NCI-H2029 treated with DMSO at 0.1 percent for 48 hours (cell line): ENCODE results near the gene CCNY.
A peak's percentile ranks its signal among the peaks of the same experiment; 100 is the strongest.

ENCODE experiments used
- DNase-seq: peaks from one replicate; lab custom pipeline; 2025; lab: John Stamatoyannopoulos, UW

The CCNY gene

GRCh38 chr10:35426657-35427056 is 90.3 kb downstream of the CCNY start:
- DNase-seq, result no peak

GRCh38 chr10:35427543-35427942 is 91.2 kb downstream of the CCNY start:
- no peak for DNase-seq

- DNase-seq, result no peak
Observed at GRCh38 chr10:35428521-35428920, 92.2 kb downstream of the CCNY start.

- no peak for DNase-seq
Observed at GRCh38 chr10:35432781-35433338, 96.6 kb downstream of the CCNY start.

- DNase-seq, result no peak
Observed at GRCh38 chr10:35433851-35434426, 97.6 kb downstream of the CCNY start.

- no peak for DNase-seq
Observed at GRCh38 chr10:35434533-35434932, 98.2 kb downstream of the CCNY start.

- DNase-seq, result no peak
Observed at GRCh38 chr10:35435824-35436223, 99.5 kb downstream of the CCNY start.

GRCh38 chr10:35437829-35438228 is 101.5 kb downstream of the CCNY start:
- DNase-seq, result no peak

- DNase-seq, result no peak
Observed at GRCh38 chr10:35438718-35439571, 102.6 kb downstream of the CCNY start.

GRCh38 chr10:35440016-35440415 is 103.7 kb downstream of the CCNY start:
- no peak for DNase-seq

- DNase-seq, result no peak
Observed at GRCh38 chr10:35442028-35442427, 105.7 kb downstream of the CCNY start.

- DNase-seq, result no peak
Observed at GRCh38 chr10:35442592-35442991, 106.3 kb downstream of the CCNY start.

GRCh38 chr10:35443858-35444257 is 107.5 kb downstream of the CCNY start:
- no peak for DNase-seq

- DNase-seq, result no peak
Observed at GRCh38 chr10:35445150-35445884, 109.0 kb downstream of the CCNY start.

- no peak for DNase-seq
Observed at GRCh38 chr10:35446439-35446838, 110.1 kb downstream of the CCNY start.

GRCh38 chr10:35447693-35448407 is 111.5 kb downstream of the CCNY start:
- no peak for DNase-seq

- DNase-seq, result peak; percentile 27
Observed at GRCh38 chr10:35448687-35449662, 112.7 kb downstream of the CCNY start.

- no peak for DNase-seq
Observed at GRCh38 chr10:35449944-35450343, 113.6 kb downstream of the CCNY start.

- DNase-seq, result no peak
Observed at GRCh38 chr10:35451151-35452016, 115.1 kb downstream of the CCNY start.

GRCh38 chr10:35452171-35452570 is 115.9 kb downstream of the CCNY start:
- no peak for DNase-seq
